Putamen (tissue), 1 donor: Measurements from ENCODE around the gene HNRNPLL.
A peak's percentile ranks its signal among the peaks of the same experiment; 100 is the strongest.
"Not testable (repeated sequence)": the region's sequence is repeated elsewhere in the genome, so short reads cannot be mapped to it uniquely, and the experiment has no call there.

ENCODE experiments used
- DNase-seq: peaks from one replicate; pipeline ENCODE4 v3.0.0-alpha.2; 2016; ENCODE audit warnings: low spot score

The HNRNPLL gene

DNA sequence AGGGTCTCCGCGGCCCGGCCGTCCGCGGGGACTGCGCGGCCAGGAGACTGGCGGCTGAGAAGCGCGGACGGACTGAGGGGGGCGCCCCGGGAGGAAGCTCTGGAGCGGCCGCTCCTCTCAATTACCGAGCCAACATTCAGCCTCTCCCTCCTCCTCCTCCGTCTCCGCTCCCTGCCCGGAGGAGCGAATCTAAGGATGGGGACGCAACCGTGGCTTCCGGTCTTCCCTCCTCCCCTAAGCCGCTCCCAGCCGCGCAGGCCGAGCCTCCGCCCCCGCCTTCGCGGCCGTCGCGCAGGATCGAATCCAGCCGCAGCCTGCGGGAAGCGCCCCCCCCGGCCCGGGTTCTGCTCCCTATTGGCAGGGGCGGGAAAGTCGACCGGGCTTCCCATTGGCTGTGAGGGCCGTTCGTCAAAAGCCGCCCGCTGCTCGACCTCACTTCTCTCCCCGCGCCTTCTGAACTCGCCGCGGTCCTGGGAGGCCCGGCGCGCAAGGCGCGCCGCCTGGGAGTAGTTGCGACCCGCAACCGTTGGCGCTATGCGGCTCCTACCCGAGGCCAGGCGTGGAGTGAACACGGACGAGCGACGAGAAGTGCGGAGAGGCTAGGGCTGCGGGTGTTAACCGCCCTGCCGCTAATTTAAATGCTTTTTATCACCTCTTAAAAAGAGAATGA is at the start of gene HNRNPLL:
Gene HNRNPLL, minus strand, starts transcription at position 197 of the 670 bp plus-strand sequence. CDS start 302 bp downstream, outside the sequence.
- peak; percentile 97 for DNase-seq

DNA sequence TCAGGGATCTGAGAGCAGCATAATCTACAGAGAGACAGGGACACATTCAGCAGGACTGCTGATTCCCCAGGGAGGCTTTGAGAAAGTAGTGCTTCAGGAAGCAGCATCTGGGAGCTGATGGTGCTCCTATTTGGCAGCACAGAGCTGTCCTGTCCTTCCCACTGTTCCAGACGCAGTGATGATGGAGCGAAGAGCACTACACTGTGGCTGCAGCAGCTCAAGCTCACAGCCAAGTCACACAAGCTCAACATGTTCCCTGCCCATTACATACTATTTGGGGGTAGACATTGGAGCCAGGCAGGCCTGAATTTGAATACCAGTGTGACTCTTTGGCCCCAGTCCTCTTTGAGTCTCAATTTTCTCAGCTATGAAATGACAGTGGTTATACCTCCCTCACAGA is 48.0 kb upstream of the HNRNPLL start:
- DNase-seq: no peak

DNA sequence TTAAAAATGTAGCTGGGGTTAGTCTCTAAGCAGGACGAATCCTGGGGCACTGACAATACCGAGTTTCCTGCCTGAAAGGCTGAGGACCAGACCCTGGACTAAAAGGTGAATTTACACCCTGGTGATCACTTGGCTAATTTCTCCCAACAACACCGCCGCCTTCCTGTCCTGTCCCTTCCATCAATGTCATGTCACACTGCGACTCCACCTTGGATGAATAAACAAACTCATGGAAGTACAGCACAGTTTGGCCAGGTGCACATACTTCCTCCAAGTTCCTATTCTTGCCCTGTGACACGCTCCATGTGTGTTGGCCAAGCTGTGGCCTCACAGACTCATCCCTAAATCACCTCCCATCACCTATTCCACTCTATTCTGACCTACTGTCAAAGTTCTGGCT is 47.3 kb upstream of the HNRNPLL start:
- no peak for DNase-seq

DNA sequence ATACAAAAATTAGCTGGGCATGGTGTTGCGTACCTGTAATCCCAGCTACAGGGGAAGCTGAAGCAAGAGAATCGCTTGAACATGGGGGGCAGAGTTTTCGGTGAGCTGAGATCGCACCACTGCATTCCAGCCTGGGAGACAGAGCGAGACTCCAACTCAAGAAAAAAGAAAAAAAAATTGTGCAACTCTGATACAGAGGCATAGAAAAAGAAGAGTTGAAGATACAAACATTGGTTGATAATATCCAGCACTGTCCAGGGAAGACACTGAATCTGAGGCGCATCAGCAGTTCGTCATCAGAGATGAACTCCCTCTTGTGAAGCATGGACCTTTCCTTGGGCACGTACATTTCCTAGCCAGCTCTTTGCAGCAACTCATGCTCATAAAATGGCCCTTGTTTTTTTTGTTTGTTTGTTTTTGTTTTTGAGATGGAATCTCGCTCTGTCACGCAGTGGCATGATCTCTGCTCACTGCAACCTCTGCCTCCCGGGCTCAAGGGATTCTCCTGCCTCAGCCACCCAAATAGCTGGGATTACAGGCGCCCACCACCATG is 46.5 kb upstream of the HNRNPLL start:
- DNase-seq: no peak

DNA sequence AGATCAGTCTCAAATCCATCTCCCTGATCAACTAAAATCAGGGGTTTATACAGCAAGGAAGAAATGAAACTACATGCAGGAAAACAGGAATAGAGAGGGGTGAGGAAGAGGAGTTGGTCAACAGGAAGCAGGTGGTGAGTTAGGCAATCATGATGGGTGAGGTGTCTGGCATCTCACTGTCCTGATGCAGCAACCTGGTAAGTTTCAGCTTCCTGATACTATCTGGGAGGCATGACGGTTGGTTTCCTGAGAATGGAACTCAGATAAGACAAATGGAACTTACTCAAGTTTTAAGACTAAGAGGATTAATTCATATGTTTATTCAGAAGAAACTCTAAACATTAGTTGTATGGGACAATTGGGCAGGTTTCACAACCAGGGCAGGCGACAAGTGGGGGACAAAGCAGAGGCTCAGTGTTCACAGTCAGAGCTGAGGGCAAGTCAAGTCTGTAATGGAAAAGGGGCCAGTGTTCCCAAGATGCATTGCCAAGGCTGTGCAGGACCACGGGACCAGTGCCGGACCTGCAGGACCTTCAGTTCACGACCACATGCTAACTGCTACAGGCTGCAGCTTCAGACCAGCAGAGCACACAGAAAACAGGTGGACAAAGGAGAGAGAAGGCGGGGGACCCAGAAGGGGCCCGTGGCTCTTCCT is 45.5 kb upstream of the HNRNPLL start:
- no peak for DNase-seq

DNA sequence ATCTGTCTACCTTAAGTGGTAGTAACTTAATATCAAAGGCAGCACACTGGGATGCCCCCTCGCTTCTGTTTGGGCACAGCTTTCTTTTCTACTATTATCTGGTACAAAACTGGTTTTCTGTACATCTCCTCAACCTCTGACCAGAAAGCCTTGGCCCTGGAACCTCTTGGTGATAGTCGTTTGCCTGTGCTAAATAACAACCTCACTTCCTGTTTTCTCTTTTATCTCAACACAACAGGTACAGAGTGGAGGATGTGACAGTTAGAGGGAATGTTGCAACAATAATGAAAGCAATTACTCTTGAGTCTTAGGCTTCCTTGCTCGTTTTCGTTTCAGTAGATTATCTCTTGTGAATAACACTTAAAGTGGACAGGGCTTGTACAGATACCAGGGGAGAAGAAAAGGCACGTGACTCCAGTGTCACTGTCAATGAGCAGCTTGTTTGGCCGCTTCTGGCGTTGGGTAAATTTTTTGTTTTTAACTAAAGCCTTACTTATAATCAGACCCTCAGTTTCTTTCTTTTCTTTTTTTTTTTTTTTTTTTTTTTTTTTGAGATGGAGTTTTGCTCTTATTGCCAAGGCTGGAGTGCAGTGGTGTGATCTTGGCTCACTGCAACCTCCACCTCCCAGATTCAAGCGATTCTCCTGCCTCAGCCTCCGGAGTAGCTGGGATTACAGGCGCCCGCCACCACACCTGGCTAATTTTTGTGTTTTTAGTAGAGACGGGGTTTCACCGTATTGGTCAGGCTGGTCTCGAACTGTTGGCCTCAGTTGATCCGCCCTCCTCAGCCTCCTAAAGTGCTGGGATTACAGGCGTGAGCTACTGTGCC is 41.2 kb upstream of the HNRNPLL start:
- DNase-seq: not testable (repeated sequence)

DNA sequence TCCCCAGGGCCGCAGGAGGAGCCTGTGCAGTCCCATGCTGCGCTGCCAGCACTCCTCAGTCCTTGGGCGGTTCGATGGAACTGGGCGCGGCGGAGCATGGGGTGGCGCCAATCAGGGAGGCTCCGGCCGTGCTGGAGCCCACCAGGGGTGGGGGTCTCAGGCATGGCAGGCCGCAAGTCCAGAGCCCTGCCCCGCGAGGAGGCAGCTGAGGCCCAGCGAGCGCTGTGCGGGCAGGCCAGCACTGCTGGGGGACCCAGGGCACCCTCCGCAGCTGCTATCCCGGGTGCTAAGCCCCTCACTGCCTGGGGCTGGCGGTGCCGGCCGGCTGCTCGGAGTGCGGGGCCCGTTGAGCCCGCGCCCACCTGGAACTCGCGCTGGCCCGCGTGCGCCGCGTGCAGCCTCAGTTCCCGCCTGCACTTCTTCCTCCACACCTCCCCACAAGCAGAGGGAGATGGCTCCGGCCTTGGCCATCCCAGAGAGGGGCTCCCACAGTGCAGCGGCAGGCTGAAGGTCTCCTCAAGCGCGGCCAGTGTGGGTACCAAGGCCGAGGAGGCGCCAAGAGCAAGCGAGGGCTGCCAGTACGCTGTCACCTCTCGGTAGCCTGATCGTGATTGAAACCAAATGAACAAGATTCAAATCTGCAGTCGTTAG is 40.4 kb upstream of the HNRNPLL start:
- DNase-seq: no peak

DNA sequence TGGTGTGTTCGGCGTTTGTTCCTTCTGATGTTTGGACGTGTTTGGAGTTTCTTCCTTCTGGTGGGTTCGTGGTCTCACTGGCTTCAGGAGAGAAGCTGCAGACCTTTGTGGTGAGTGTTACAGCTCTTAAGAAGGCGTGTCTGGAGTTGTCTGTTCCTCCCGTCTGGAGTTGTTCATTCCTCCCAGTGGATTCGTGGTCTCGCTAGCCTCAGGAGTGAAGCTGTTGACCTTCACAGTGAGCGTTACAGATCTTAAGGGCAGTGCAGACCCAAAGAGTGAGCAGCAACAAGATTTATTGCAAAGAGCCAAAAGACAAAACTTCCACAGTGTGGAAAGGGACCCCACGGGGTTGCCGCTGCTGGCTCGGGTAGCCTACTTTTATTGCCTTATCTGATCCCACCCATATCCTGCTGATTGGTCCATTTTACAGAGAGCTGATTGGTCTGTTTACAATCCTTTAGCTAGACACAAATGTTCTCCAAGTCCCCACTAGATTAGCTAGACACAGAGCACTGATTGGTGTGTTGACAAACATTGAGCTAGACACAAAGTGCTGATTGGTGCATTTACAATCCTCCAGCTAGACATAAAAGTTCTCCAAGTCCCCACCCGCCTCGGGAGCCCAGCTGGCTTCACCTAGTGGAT is 39.8 kb upstream of the HNRNPLL start:
- DNase-seq: not testable (repeated sequence)

DNA sequence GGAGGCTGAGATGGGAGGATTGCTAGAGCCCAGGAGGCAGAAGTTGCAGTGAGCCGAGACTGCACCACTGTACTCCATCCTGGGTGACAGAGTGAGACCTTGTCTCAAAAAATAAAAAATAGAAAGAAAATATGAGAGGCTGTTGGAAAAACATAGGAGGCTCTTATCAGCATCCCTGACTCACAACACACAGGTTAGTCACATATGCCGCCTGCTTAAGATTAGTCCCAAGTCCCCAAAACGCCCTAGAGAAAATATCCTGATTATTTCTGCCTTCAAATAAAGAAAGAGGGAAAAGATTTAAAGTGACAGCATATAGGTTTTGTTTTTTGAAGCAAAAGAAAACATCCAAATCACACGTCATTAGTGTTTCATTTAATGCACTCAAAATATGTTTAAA is 33.3 kb upstream of the HNRNPLL start:
- DNase-seq: no peak

DNA sequence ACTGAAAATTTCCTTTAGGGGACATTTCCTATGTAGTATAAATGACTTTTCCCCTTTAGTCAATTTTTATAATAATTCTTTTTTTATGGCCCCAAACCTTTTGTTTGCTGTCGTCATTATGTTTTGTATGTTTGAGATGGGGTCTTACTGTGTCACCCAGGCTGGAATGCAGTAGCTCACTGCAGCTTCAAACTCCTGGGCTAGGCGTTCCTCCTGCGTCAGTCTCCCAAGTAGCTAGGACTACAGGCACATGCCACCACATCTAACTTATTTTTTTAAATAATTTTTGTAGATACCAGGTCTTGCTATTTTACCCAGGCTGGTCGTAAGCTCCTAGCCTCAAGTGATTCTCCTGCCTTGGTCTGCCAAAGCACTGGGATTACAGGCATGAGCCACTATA is 32.4 kb upstream of the HNRNPLL start:
- no peak for DNase-seq

DNA sequence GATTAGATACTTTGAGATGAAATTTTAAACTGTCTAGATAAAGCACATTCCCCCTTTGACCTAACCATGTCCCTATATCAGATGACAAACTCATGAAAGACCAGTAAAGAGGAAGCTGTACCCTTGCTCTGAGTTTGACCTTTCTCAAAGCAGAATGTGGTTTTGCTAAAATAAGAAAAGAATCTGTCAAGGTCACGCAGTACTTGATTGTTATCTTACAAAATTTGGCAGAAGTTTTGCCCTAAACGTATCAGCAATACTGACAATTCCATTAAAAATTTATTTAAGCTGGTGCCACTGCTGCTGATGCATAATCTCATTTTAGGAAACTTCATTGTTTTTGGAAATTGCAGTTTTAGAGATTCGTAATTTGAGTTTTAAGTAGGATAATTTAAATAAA is 32.0 kb upstream of the HNRNPLL start:
- DNase-seq: no peak

DNA sequence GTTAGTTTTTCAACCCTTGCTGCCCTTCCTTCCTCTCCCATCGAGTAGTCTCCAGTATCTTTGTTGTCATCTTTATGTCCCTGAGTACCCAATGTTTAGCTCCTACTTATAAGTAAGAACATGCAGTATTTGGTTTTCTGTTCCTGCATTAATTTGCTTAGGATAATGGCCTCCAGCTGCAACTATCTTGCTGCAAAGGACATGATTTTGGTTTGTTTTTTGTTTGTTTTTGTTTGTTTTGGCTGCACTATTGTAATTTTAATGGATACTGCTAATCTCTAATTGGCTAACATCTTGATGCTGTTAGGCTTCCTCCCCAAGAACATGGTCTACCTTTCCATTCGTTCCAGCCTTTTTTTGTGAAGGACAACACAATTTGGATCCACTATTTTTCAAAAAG is 31.2 kb upstream of the HNRNPLL start:
- DNase-seq: no peak

DNA sequence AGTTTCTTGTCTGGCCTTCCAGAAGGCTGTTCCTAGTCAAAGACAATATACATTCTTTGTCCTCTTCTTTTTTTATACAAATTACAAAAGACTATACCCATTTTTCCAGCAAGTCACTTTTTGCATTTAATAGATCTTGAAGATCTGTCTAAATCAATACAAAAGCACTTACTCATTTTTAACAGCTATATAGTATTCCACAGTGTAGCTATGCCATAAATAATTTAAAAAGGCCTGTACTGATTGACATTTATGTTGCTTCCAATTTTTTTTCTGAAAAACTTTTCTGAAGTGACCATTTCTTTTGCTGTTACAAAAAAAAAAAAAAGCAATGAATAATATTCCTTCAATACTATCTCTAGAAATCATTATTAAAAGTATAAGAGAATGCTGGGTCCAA is 30.3 kb upstream of the HNRNPLL start:
- no peak for DNase-seq

DNA sequence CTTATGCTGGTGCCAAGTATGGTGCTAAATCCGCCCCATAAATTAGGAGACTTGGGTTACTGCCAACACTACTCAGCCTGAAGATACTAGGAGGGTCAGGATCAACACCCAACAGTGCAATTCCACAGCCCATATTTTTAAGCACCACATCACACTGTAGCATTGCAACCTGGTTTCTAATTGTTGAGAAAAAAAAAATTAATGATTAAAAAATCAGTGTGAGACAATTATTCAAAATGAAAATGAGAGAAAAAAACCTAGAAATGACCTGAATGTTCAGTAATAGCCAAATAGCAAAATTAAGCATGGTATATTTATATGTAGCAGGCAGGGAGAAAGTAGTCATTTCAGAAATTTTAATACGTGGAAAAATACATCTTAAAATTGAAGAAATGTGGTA is 29.2 kb upstream of the HNRNPLL start:
- DNase-seq: no peak

DNA sequence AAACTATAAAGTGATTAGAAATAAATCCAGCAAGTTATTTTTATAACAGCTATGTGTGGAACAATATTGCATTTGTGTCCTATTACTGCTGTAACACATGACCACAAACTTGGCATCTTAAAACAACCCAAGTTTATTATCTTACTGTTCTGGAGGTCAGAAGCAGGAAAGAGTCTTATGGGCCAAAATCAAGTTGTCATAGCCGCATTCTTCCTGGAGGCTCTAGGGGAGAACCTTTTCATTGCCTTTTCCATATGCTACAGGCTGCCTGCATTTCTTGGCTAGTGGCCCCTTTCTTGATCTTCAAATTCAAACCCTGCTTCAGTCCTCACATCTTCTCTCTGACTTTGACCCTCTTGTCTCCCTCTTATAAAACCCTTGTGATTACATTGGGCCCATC is 27.0 kb upstream of the HNRNPLL start:
- DNase-seq: no peak

DNA sequence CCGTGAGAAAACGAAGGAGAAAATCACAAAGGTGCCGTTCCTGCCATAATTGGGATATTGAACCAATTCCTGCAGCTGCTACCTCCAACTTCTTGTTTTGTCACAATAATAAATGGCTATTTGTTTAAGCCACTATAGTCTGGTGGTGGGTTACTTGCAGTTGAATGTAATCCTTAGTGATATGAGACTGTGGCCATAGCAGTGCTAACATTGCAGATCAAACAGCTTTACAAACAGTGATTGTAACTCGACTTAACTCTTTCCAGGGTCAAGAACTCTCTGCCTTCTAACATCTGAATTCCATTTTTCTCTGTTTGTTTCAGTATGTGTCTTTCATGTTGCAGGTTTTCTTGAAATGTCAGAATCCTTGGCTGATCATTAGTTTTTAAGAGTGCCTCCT is 24.7 kb upstream of the HNRNPLL start:
- DNase-seq: no peak

DNA sequence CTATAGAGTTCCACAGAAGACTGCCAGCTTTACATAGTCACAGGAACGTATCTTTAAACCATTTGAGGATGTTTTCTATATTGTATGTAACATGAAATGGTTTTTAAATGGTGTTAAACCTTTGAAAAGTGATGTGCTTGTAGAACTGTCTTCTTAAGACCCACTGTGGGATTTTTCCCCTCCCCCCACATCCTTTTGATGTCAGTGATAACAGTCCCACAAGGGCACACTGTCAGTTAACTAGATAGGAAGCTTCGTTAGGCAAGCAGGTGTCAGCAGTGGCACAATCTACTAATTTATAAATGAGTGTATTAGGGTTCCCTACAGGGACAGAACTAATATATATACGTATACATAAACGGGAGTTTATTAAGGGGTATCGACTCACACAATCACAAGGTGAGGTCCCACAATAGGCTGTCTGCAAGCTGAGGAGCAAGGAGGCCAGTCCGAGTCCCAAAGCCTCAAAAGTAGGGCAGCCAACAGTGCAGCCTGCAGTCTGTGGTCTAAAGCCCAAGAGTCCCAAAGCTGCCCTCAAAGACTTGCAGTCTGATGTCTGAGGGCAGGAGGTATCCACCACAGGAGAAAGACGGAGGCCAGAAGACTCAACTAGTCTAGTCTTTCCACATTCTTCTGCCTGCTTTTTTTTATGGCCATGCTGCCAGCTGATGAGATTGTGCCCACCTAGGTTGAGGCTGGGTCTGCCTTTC is 23.8 kb upstream of the HNRNPLL start:
- no peak for DNase-seq

DNA sequence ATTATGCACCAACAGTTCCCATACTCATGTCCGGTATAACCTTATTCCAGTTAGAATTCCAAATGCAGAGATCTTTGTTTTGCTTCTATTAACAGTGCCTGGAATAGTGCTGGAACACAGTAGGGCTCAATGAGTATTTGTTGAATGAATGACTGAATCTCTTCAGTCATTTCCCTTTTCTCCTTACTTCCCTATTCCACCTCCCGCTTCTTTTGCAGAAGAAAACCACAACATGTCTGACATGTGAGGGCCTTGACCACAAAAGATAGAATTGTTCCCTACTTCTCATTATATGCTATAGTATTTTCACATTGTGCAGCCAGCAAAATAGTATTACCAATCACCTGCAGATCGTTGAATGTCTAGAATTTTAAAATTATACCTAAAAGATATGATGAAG is 19.5 kb upstream of the HNRNPLL start:
- no peak for DNase-seq

DNA sequence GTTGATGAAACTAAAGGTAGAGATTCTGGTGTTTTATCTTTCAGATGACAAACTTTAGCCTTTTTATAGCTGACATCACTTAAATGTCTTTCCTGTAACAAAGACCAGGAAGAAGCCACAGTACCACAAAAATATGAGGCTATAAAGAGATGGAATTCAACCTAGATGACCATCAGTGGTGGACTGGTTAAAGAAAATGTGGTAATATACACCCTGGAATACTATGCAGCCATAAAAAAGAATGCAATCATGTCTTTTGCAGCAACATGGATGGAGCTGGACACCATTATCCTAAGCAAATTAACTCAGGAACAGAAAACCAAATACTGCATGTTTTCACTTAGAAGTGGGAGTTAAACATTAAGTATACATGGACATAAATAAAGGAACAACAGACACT is 18.3 kb upstream of the HNRNPLL start:
- DNase-seq: no peak

DNA sequence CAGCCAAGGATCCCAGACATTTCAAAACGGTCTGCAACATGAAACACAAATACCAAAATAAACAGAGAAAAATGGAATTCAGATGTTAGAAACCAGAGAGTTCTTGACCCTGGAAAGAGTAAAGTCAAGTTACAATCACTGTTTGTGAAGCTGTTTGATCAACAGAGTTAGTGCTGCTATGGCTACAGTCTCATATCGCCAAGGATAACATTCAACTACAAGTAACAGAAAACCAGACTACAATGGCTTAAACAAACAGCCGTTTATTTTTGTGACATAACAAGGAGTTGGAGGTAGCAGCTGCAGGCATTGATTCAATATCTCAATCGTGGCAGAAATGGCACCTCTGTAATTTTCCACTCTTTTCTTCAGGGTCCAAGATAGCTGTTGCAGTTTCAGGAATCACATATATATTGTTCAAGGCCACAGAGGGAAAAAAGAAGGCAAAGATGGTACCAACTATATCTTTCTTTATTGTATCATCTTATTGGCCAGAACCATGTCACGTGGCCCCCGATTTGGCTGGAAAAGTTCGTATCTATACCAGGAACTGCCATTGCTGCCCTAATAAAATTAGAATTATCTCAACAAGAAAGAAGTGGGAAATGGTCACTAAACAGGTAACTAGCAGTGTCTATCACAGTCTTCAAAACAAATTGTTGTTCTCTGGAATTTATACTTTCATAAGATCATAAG is 17.7 kb upstream of the HNRNPLL start:
- DNase-seq: no peak
